A673 (cell line): ENCODE measurements around the gene PHF12.

Experiments
- EZH2 ChIP-seq: fragments of 200-600 bp; sonication (generic); IDR thresholded peaks from 2 replicates; pipeline ENCODE4 v1.6.1; 2017; ENCODE audit warnings: borderline replicate concordance, low read depth, mild to moderate bottlenecking, mixed read lengths, antibody characterized with exemption, low read length; ENCODE audit not compliant: poor library complexity, severe bottlenecking
- TF ChIP-seq, protein P1 (sequence below): fragments of 300-800, 200-600 bp; sonication (generic); conservative IDR thresholded peaks from 2 replicates; pipeline ENCODE4 v1.5.1; 2017; ENCODE audit warnings: low read depth, mild to moderate bottlenecking, antibody characterized with exemption, low read length, moderate library complexity, mixed read lengths

DNA sequence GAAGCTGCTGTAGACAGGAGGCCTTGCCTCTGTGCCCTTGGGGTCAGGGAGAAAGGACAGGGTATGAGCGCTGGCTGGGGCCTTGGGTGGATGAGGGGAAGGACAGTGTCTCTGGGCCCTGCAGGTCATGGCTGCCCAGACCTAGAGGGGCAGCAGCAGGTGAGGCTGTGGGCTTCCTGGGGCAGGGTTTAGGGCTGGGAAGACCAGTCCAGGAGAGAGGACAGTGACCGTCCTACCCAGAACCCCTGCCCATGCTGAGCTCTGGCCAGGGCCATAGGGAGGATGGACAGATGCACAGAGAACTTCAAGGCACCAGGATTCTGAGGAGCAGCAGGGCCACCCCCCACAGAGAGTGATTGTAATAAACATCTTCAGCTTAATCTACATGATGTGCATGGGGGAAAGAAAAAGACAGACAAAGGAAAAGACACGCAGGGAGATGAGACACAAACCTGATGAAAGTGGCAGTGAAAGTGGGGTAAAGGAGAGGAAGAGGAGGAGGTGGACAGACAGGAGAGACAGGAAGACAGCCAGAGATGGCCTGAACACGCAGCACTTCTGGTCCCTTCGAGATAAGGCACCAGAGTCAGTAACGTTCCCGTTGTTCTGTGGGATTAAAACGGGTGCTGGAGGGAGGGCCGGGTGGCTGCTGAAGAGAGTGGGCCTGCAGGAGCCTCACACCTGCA is 71.3 kb downstream of the PHF12 start:
- TF ChIP-seq, protein P1, sequence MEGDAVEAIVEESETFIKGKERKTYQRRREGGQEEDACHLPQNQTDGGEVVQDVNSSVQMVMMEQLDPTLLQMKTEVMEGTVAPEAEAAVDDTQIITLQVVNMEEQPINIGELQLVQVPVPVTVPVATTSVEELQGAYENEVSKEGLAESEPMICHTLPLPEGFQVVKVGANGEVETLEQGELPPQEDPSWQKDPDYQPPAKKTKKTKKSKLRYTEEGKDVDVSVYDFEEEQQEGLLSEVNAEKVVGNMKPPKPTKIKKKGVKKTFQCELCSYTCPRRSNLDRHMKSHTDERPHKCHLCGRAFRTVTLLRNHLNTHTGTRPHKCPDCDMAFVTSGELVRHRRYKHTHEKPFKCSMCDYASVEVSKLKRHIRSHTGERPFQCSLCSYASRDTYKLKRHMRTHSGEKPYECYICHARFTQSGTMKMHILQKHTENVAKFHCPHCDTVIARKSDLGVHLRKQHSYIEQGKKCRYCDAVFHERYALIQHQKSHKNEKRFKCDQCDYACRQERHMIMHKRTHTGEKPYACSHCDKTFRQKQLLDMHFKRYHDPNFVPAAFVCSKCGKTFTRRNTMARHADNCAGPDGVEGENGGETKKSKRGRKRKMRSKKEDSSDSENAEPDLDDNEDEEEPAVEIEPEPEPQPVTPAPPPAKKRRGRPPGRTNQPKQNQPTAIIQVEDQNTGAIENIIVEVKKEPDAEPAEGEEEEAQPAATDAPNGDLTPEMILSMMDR = no peak
- TF ChIP-seq EZH2 = no peak
